B cell (primary cell): ENCODE results near the gene TSPAN2.

Experiments
- CTCF ChIP-seq: fragments of 200-600 bp; IDR thresholded peaks from one replicate; pipeline ENCODE4 v1.8.0; 2022; ENCODE audit warnings: antibody characterized with exemption, mild to moderate bottlenecking
- EZH2 ChIP-seq: IDR thresholded peaks from 2 replicates; pipeline ENCODE4 v1.6.1; 2012; ENCODE audit warnings: borderline replicate concordance, low read depth, mild to moderate bottlenecking, moderate library complexity, low read length; ENCODE audit not compliant: insufficient read depth, poor library complexity, severe bottlenecking

DNA sequence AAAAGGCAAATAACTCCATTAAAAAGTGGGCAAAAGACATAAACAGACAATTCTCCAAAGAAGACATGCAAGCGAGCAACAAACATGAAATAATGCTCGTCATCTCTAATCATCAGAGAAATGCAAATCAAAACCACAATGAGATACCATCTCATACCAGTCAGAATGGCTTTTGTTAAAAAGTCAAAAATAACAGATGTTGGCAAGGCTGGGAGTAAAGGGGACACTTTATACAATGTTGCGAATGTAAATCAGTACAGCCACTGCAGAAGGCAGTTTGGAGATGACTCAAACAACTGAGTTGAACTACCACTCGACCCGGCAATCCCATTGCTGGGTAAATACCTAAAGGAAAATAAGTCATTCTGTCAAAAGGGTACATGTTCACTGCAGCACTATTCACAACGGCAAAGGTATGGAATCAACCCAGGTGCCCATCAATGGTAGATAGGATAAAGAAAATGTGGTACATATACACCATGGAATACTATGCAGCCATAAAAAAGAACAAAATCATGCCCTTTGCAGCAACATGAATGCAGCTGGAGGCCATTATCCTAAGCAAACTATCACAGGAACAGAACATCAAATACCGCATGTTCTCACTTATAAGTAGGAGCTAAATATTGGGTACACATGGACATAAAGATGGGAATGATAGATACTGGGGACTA lies 25.9 kb downstream of the TSPAN2 start:
- TF ChIP-seq CTCF, result no peak
- TF ChIP-seq EZH2, result no peak
